HepG2 (cell line): ENCODE results near the gene CPNE4. TPM values are rescaled to one million over a fixed set of nuclear protein-coding genes. Genes with fewer than 3 reads are reported as not detected.

Source experiments
- ATAC-seq: fragments of 200-7000 bp; cut with Tn5 transposase; 3 replicates; pipeline ENCODE4 v1.9.1; 2020; ENCODE audit warnings: mild to moderate bottlenecking, moderate library complexity
- BruUV-seq: library from RNA; stranded (reverse); fragments of 400-500 nt; replicated peaks from 2 replicates; lab custom pipeline; 2021; lab: Mats Ljungman, UMichigan
- CTCF ChIA-PET: fragments of 300-600 bp; formaldehyde crosslinking; extraction: SDS; loops from one replicate; lab custom pipeline; 2021; ENCODE audit warnings: low total read pairs, inconsistent platforms, low intra/inter-chr PET ratio; lab: Yijun Ruan, JAX
- POLR2A ChIA-PET: fragments of 350-600 bp; sonication (Branson Sonifier 250); formaldehyde crosslinking; loops from one replicate; lab custom pipeline; 2020; ENCODE audit warnings: antibody characterized with exemption, inconsistent platforms; lab: Yijun Ruan, JAX
- DNase-seq: peaks from one replicate; pipeline ENCODE4 v3.0.0-alpha.2; 2015; ENCODE audit warnings: low spot score
- FAIRE-seq: peaks from 3 replicates; lab custom pipeline; 2011; peaks lifted over from hg19 to GRCh38; lab: Jason Lieb, UNC
- H2AFZ ChIP-seq: one replicate; pipeline ENCODE4 v1.6.1; 2011; ENCODE audit warnings: low read length, inconsistent platforms
- H3K27ac ChIP-seq: fragments of 300-600 bp; 3 replicates; pipeline ENCODE4 v1.8.0; 2011; ENCODE audit warnings: mixed run types, mild to moderate bottlenecking, mixed read lengths, low read length, inconsistent platforms; ENCODE audit not compliant: insufficient read depth; ENCODE audit errors: extremely low read length
- H3K27me3 ChIP-seq, 2 experiments: fragments of 200-600 bp in 1 of 2; 2 replicates in 1 of 2; 3 replicates in 1 of 2; pipeline versions ENCODE4 v1.6.0 to v1.8.0; 2011; ENCODE audit warnings: low read length in 2 of 2, mild to moderate bottlenecking in 2 of 2, moderate library complexity in 2 of 2, inconsistent platforms in 1 of 2; ENCODE audit not compliant: insufficient read depth in 2 of 2, control insufficient read depth in 1 of 2
- H3K36me3 ChIP-seq, 2 experiments: fragments of 200-600 bp in 1 of 2; replicated peaks in 1 of 2; 2 replicates in 1 of 2; 3 replicates in 1 of 2; pipeline versions ENCODE4 v1.5.1 to v1.8.0; 2011; ENCODE audit warnings: low read length in 2 of 2, inconsistent platforms in 1 of 2; ENCODE audit not compliant: insufficient read depth in 2 of 2, control insufficient read depth in 1 of 2
- H3K4me1 ChIP-seq: 2 replicates; pipeline ENCODE4 v1.5.1; 2012; ENCODE audit warnings: low read length, inconsistent platforms; ENCODE audit not compliant: insufficient read depth
- H3K4me2 ChIP-seq: 2 replicates; pipeline ENCODE4 v1.6.0; 2011; ENCODE audit warnings: low read depth, low read length, inconsistent platforms
- H3K4me3 ChIP-seq, 3 experiments: fragments of 200-600 bp in 1 of 3; sonication (generic), shearing (Covaris generic) in 1 of 3; replicated peaks in 1 of 3; 2 replicates each; pipeline ENCODE4 v1.5.1; 2011 to 2016; ENCODE audit warnings: low read length in 3 of 3, inconsistent platforms in 2 of 3, low read depth in 2 of 3, mild to moderate bottlenecking in 2 of 3, control low read depth in 1 of 3, mixed read lengths in 1 of 3; ENCODE audit not compliant: insufficient read depth in 1 of 3
- H3K79me2 ChIP-seq: one replicate; pipeline ENCODE4 v1.6.1; 2011; ENCODE audit warnings: low read length, inconsistent platforms; ENCODE audit not compliant: insufficient read depth
- H3K9ac ChIP-seq: 2 replicates; pipeline ENCODE4 v1.6.0; 2011; ENCODE audit warnings: mild to moderate bottlenecking, low read depth, low read length, inconsistent platforms; ENCODE audit not compliant: insufficient read depth
- H3K9me3 ChIP-seq: 2 replicates; pipeline ENCODE4 v1.5.1; 2012; ENCODE audit warnings: mild to moderate bottlenecking, low read length
- H4K20me1 ChIP-seq: 2 replicates; pipeline ENCODE4 v1.6.0; 2011; ENCODE audit warnings: inconsistent platforms, mild to moderate bottlenecking, low read length, moderate library complexity; ENCODE audit not compliant: insufficient read depth
- GTF2F1 ChIP-seq: fragments of 150-350 bp; IDR thresholded peaks from 2 replicates; pipeline ENCODE4 v1.6.1; 2014; ENCODE audit warnings: low read length
- SALL2 ChIP-seq: sonication (generic); formaldehyde crosslinking; IDR thresholded peaks from 2 replicates; pipeline ENCODE4 v1.8.1; 2023; ENCODE audit warnings: mild to moderate bottlenecking, missing genetic modification reagents, inconsistent platforms
- TERF1 ChIP-seq: sonication (generic); formaldehyde crosslinking; IDR thresholded peaks from 2 replicates; pipeline ENCODE4 v1.8.0; 2022; ENCODE audit warnings: mild to moderate bottlenecking, missing genetic modification reagents, moderate library complexity
- ZMYM4 ChIP-seq: sonication (generic); formaldehyde crosslinking; IDR thresholded peaks from 2 replicates; pipeline ENCODE4 v1.8.1; 2023; ENCODE audit warnings: mild to moderate bottlenecking, missing genetic modification reagents
- WGBS: methylation state at CpG from one replicate; pipeline ENCODE4 v1.1.6; 2017; ENCODE audit warnings: low lambda C conversion rate; 5-methylcytosine and 5-hydroxymethylcytosine counted together
- in situ Hi-C: cut with HindIII; loops from 2 replicates; pipeline ENCODE4 v1.10.0; 2017; ENCODE audit warnings: low pct_unique_long_range_greater_than_20kb; ENCODE audit not compliant: extremely low pct_ligation_motif_present
- intact Hi-C: fragments of 100-400 bp; cut with micrococcal nuclease; formaldehyde crosslinking; loops from one replicate; pipeline ENCODE4 v1.10.0; 2022; ENCODE audit not compliant: unreplicated experiment
- polyA plus RNA-seq, 8 experiments: library from polyadenylated mRNA; depleted of rRNA in 3 of 8; stranded (reverse) in 7 of 8; unstranded in 1 of 8; fragments of >200 nt; fragmentation: Illumina TruSeq in 4 of 8; extraction: Trizol in 4 of 8; gene quantifications; 2 replicates each; pipeline versions ENCODE4 v1.2.1 to v1.2.3, GENCODE V29; 2011 to 2016; ENCODE audit warnings: low read depth in 4 of 8, missing spikeins in 1 of 8, mixed read lengths in 1 of 8; ENCODE audit not compliant: insufficient read depth in 1 of 8
- total RNA-seq, 5 experiments: library from RNA; depleted of rRNA; stranded (reverse); fragments of >200 nt; fragmentation: Illumina TruSeq; extraction: Trizol; gene quantifications; 2 replicates each; pipeline ENCODE4 v1.2.3, GENCODE V29; 2016; ENCODE audit warnings: low read depth in 1 of 5
- TF ChIP-seq, protein P1 (sequence below), 2 experiments: sonication (generic) in 1 of 2; formaldehyde crosslinking in 1 of 2; IDR thresholded peaks; 2 replicates each; pipeline versions ENCODE4 v1.6.1 to v1.9.0; 2014 to 2022; ENCODE audit warnings: antibody characterized with exemption in 1 of 2, borderline replicate concordance in 1 of 2, inconsistent platforms in 1 of 2, low read depth in 1 of 2, missing genetic modification reagents in 1 of 2
- TF ChIP-seq, protein P2 (sequence below): sonication (generic); formaldehyde crosslinking; IDR thresholded peaks from 2 replicates; pipeline ENCODE4 v1.8.0; 2022; ENCODE audit warnings: missing genetic modification reagents, mild to moderate bottlenecking, borderline replicate concordance

CPNE4 gene
- total and polyA plus RNA-seq, 2 of the 13 experiments (the other 11 are each of a cell fraction or from before 2014, with no cell fraction given), result not detected

- CTCF ChIA-PET, result no interaction called here
- no peaks in the 10 kb centered on the region for H3K9me3 ChIP-seq
- no peaks in the 10 kb centered on the region for H4K20me1 ChIP-seq
- H3K4me1 ChIP-seq, result no peaks in the 10 kb centered on the region
- no peaks in the 10 kb centered on the region for H3K36me3 ChIP-seq
- POLR2A ChIA-PET, result no interaction called here
- BruUV-seq, result no TSS peak
- DNase-seq (no peak), FAIRE-seq (no peak), ATAC-seq (no peak)
- intact Hi-C loops (no loop called here), in situ Hi-C loops (no loop called here)
- H3K27ac ChIP-seq, result no peak overlapping the region
- 19% methylated on average over 5 of the region's 5 CpGs for WGBS
- TF ChIP-seq, protein P1, sequence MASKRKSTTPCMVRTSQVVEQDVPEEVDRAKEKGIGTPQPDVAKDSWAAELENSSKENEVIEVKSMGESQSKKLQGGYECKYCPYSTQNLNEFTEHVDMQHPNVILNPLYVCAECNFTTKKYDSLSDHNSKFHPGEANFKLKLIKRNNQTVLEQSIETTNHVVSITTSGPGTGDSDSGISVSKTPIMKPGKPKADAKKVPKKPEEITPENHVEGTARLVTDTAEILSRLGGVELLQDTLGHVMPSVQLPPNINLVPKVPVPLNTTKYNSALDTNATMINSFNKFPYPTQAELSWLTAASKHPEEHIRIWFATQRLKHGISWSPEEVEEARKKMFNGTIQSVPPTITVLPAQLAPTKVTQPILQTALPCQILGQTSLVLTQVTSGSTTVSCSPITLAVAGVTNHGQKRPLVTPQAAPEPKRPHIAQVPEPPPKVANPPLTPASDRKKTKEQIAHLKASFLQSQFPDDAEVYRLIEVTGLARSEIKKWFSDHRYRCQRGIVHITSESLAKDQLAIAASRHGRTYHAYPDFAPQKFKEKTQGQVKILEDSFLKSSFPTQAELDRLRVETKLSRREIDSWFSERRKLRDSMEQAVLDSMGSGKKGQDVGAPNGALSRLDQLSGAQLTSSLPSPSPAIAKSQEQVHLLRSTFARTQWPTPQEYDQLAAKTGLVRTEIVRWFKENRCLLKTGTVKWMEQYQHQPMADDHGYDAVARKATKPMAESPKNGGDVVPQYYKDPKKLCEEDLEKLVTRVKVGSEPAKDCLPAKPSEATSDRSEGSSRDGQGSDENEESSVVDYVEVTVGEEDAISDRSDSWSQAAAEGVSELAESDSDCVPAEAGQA (IDR thresholded peaks at IDR 0.05; ENCODE audit: low read depth), result no peak
- TF ChIP-seq, protein P1 (CRISPR knock-in tag; IDR thresholded peaks at IDR 0.05; ENCODE audit: borderline replicate concordance), result no peak
- TF ChIP-seq TERF1, result no peak
- TF ChIP-seq ZMYM4 (CRISPR knock-in tag), result no peak
- TF ChIP-seq, protein P2, sequence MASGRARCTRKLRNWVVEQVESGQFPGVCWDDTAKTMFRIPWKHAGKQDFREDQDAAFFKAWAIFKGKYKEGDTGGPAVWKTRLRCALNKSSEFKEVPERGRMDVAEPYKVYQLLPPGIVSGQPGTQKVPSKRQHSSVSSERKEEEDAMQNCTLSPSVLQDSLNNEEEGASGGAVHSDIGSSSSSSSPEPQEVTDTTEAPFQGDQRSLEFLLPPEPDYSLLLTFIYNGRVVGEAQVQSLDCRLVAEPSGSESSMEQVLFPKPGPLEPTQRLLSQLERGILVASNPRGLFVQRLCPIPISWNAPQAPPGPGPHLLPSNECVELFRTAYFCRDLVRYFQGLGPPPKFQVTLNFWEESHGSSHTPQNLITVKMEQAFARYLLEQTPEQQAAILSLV (CRISPR knock-in tag), result no peak
- TF ChIP-seq GTF2F1, result no peak
- TF ChIP-seq SALL2 (CRISPR knock-in tag), result no peak
- H3K9ac ChIP-seq, result no peak overlapping the region
- no peaks in the 10 kb centered on the region for H3K79me2 ChIP-seq
- H3K4me2 ChIP-seq, result no peak overlapping the region
- no peaks in the 10 kb centered on the region for H3K27me3 ChIP-seq
- H2AFZ ChIP-seq, result no peak overlapping the region
- H3K4me3 ChIP-seq, result no peak overlapping the region
These were observed 77.3 kb downstream of the CPNE4 start for GRCh38 chr3:131957511-131957910.
